SK-N-SH treated with all-trans-retinoic acid at 6 μM for 48 hours (cell line): ENCODE results near the gene LRRC8C.

Experiments used
- ATAC-seq: fragments of 200-7000 bp; cut with Tn5 transposase; 3 replicates; pipeline ENCODE4 v1.9.1; 2020; ENCODE audit warnings: mild to moderate bottlenecking, moderate library complexity
- ARNTL ChIP-seq: fragments of 450-650 bp; formaldehyde crosslinking; IDR thresholded peaks from 2 replicates; pipeline ENCODE4 v1.5.0; 2020; ENCODE audit warnings: low read depth, mild to moderate bottlenecking, moderate library complexity, borderline replicate concordance
- BACH2 ChIP-seq: fragments of 250-450 bp; sonication (Bioruptor Pico); IDR thresholded peaks from 2 replicates; pipeline ENCODE4 v1.9.0; 2021; ENCODE audit warnings: mild to moderate bottlenecking, borderline replicate concordance
- CREB5 ChIP-seq: fragments of 250-450 bp; sonication (Bioruptor Pico); IDR thresholded peaks from 2 replicates; pipeline ENCODE4 v1.5.1; 2020; ENCODE audit warnings: low read depth, mild to moderate bottlenecking, moderate library complexity
- CSDC2 ChIP-seq: fragments of 250-450 bp; sonication (Bioruptor Pico); IDR thresholded peaks from 2 replicates; pipeline ENCODE4 v1.5.0; 2020; ENCODE audit warnings: mild to moderate bottlenecking, moderate library complexity
- ESRRG ChIP-seq: fragments of 250-450 bp; sonication (Bioruptor Pico); IDR thresholded peaks from 2 replicates; pipeline ENCODE4 v1.6.1; 2021; ENCODE audit warnings: mild to moderate bottlenecking
- GLIS3 ChIP-seq: fragments of 250-450 bp; sonication (Bioruptor Pico); IDR thresholded peaks from 2 replicates; pipeline ENCODE4 v1.5.0; 2020; ENCODE audit warnings: mild to moderate bottlenecking, moderate library complexity
- ISL1 ChIP-seq: fragments of 250-450 bp; sonication (Bioruptor Pico); IDR thresholded peaks from 2 replicates; pipeline ENCODE4 v2.1.2; 2022; ENCODE audit warnings: mild to moderate bottlenecking, moderate library complexity
- PATZ1 ChIP-seq: fragments of 250-450 bp; sonication (Bioruptor Pico); IDR thresholded peaks from 2 replicates; pipeline ENCODE4 v1.8.0; 2020; ENCODE audit warnings: mild to moderate bottlenecking, moderate library complexity, borderline replicate concordance
- POU6F1 ChIP-seq: fragments of 250-450 bp; sonication (Bioruptor Pico); IDR thresholded peaks from 2 replicates; pipeline ENCODE4 v1.8.0; 2021; ENCODE audit warnings: low read depth, mild to moderate bottlenecking, moderate library complexity, borderline replicate concordance
- PPARA ChIP-seq: fragments of 250-450 bp; sonication (Bioruptor Pico); IDR thresholded peaks from 2 replicates; pipeline ENCODE4 v1.5.0; 2020; ENCODE audit warnings: mild to moderate bottlenecking, borderline replicate concordance
- RARB ChIP-seq: fragments of 250-450 bp; sonication (Bioruptor Pico); IDR thresholded peaks from 2 replicates; pipeline ENCODE4 v1.8.0; 2021; ENCODE audit warnings: mild to moderate bottlenecking, moderate library complexity
- SNAI2 ChIP-seq: fragments of 250-450 bp; sonication (Bioruptor Pico); IDR thresholded peaks from 2 replicates; pipeline ENCODE4 v1.5.0; 2020; ENCODE audit warnings: mild to moderate bottlenecking, moderate library complexity
- TCF4 ChIP-seq: fragments of 250-450 bp; sonication (Bioruptor Pico); IDR thresholded peaks from 2 replicates; pipeline ENCODE4 v1.8.0; 2021; ENCODE audit warnings: mild to moderate bottlenecking, moderate library complexity, borderline replicate concordance
- TOX ChIP-seq: fragments of 250-450 bp; sonication (Bioruptor Pico); IDR thresholded peaks from 2 replicates; pipeline ENCODE4 v1.8.0; 2021; ENCODE audit warnings: mild to moderate bottlenecking, moderate library complexity, borderline replicate concordance
- TSHZ2 ChIP-seq: fragments of 250-450 bp; sonication (Bioruptor Pico); IDR thresholded peaks from 2 replicates; pipeline ENCODE4 v1.5.0; 2020; ENCODE audit warnings: mild to moderate bottlenecking, moderate library complexity
- ZC3H10 ChIP-seq: fragments of 250-450 bp; sonication (Bioruptor Pico); IDR thresholded peaks from 2 replicates; pipeline ENCODE4 v1.5.1; 2021; ENCODE audit warnings: mild to moderate bottlenecking, moderate library complexity
- ZNF565 ChIP-seq: fragments of 450-650 bp; formaldehyde crosslinking; conservative IDR thresholded peaks from 2 replicates; pipeline ENCODE4 v1.5.0; 2020; ENCODE audit warnings: low read depth, mild to moderate bottlenecking, moderate library complexity
- ZNF70 ChIP-seq: fragments of 450-650 bp; formaldehyde crosslinking; IDR thresholded peaks from 2 replicates; pipeline ENCODE4 v1.5.0; 2020; ENCODE audit warnings: mild to moderate bottlenecking, moderate library complexity
- ZNF8 ChIP-seq: fragments of 450-650 bp; formaldehyde crosslinking; IDR thresholded peaks from 2 replicates; pipeline ENCODE4 v1.5.0; 2020; ENCODE audit warnings: mild to moderate bottlenecking, moderate library complexity
- TF ChIP-seq, protein P1 (sequence below): fragments of 250-450 bp; sonication (Bioruptor Pico); IDR thresholded peaks from 2 replicates; pipeline ENCODE4 v1.5.1; 2021; ENCODE audit warnings: mild to moderate bottlenecking, moderate library complexity

Gene LRRC8C

DNA sequence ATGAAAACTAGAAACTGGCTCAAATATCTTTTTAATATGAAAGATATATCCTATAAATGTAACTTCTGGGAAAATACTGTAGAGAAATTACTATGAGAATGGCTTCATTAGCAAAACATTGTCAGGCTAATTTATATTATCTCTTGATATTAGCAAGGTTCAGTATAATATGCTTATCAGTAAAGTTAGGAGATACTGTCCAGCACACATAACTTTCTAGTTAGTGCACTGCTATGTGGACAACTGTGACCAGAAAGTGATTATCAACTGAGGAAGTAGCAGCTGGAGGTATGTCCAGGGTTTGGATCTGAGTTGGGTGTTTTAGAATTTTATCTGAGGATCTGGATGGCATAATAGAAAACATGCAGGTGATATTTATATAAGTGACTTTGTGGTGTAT is 7.5 kb downstream of the LRRC8C start:
- peak; percentile 70 for TF ChIP-seq ISL1
- TF ChIP-seq ZNF70 (CRISPR knock-in tag): no peak
- TF ChIP-seq PATZ1: no peak
- no peak for TF ChIP-seq SNAI2 (CRISPR knock-in tag)
- no peak for TF ChIP-seq ESRRG (CRISPR knock-in tag)
- TF ChIP-seq TCF4 (CRISPR knock-in tag): peak; percentile 73
- TF ChIP-seq TSHZ2 (CRISPR knock-in tag): no peak
- TF ChIP-seq CSDC2 (CRISPR knock-in tag): no peak
- no peak for ATAC-seq

GRCh38 chr1:89641781-89642180 is 8.9 kb downstream of the LRRC8C start:
- TF ChIP-seq SNAI2 (CRISPR knock-in tag) (no peak), GLIS3 (CRISPR knock-in tag) (no peak), ZNF565 (no peak), TOX (CRISPR knock-in tag) (no peak), ZC3H10 (CRISPR knock-in tag) (no peak), CREB5 (CRISPR knock-in tag) (no peak), POU6F1 (CRISPR knock-in tag) (no peak), ESRRG (CRISPR knock-in tag) (no peak), ARNTL (CRISPR knock-in tag) (no peak), ZNF8 (no peak), ZNF70 (CRISPR knock-in tag) (no peak), PATZ1 (no peak), ISL1 (no peak), RARB (CRISPR knock-in tag) (no peak), BACH2 (CRISPR knock-in tag) (no peak)
- TF ChIP-seq, protein P1, sequence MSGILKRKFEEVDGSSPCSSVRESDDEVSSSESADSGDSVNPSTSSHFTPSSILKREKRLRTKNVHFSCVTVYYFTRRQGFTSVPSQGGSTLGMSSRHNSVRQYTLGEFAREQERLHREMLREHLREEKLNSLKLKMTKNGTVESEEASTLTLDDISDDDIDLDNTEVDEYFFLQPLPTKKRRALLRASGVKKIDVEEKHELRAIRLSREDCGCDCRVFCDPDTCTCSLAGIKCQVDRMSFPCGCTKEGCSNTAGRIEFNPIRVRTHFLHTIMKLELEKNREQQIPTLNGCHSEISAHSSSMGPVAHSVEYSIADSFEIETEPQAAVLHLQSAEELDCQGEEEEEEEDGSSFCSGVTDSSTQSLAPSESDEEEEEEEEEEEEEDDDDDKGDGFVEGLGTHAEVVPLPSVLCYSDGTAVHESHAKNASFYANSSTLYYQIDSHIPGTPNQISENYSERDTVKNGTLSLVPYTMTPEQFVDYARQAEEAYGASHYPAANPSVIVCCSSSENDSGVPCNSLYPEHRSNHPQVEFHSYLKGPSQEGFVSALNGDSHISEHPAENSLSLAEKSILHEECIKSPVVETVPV (CRISPR knock-in tag): no peak
- no peak for ATAC-seq

DNA sequence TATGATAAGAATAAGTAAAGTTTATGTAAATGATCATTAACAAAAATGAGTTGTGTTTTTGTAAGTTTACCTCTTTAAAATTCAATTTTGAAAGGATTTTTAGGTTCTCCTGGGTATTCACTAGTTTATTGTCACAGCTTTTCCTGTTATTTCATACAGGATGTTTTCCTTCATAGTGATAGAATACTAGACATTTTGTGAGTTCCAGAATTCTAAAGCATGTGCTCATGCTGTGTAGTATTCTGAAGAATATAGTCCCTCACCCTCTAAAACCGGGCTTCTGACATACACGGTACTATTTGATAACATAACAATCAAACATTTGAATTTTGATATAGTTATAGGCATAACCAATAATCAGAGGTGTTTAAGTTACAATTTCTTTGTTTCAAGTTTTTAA is 10.7 kb downstream of the LRRC8C start:
- TF ChIP-seq RARB (CRISPR knock-in tag) (no peak), ARNTL (CRISPR knock-in tag) (no peak), PPARA (CRISPR knock-in tag) (no peak), ESRRG (CRISPR knock-in tag) (no peak), ZC3H10 (CRISPR knock-in tag) (no peak), CREB5 (CRISPR knock-in tag) (no peak)
- ATAC-seq: no peak
